Measurements from ENCODE around the gene GEMIN7.

Gene GEMIN7

GRCh38 chr19:45128146-45128545, 49.1 kb downstream of the GEMIN7 start:
- no peak for TF ChIP-seq CTCF (IDR thresholded peaks at IDR 0.05; ENCODE audit: low read depth, low read length, missing control alignments)
- no peak for DNase-seq (ENCODE audit: extremely low read depth, low read depth)
- no peak overlapping the region for H3K4me3 ChIP-seq (replicated peaks; ENCODE audit: low read depth, low read length)

GRCh38 chr19:45128806-45129205, 49.7 kb downstream of the GEMIN7 start:
- H3K4me3 ChIP-seq (replicated peaks; ENCODE audit: low read depth, low read length) = no peak overlapping the region
- no peak for DNase-seq (ENCODE audit: extremely low read depth, low read depth)
- no peak for TF ChIP-seq CTCF (IDR thresholded peaks at IDR 0.05; ENCODE audit: low read depth, low read length, missing control alignments)

- no peak for TF ChIP-seq CTCF (IDR thresholded peaks at IDR 0.05; ENCODE audit: low read depth, low read length, missing control alignments)
- no peak overlapping the region for H3K4me3 ChIP-seq (replicated peaks; ENCODE audit: low read depth, low read length)
- no peak for DNase-seq (ENCODE audit: extremely low read depth, low read depth)
Measured at GRCh38 chr19:45130236-45130635, 51.2 kb downstream of the GEMIN7 start.

GRCh38 chr19:45130888-45131615, 52.0 kb downstream of the GEMIN7 start:
- no peak for DNase-seq (ENCODE audit: extremely low read depth, low read depth)
- no peak overlapping the region for H3K4me3 ChIP-seq (replicated peaks; ENCODE audit: low read depth, low read length)
- TF ChIP-seq CTCF (IDR thresholded peaks at IDR 0.05; ENCODE audit: low read depth, low read length, missing control alignments) = peak; percentile 31

- no peak for DNase-seq (ENCODE audit: extremely low read depth, low read depth)
- TF ChIP-seq CTCF (IDR thresholded peaks at IDR 0.05; ENCODE audit: low read depth, low read length, missing control alignments) = no peak
- H3K4me3 ChIP-seq (replicated peaks; ENCODE audit: low read depth, low read length) = no peak overlapping the region
Measured at GRCh38 chr19:45133661-45134060, 54.6 kb downstream of the GEMIN7 start.

GRCh38 chr19:45135176-45135885, 56.3 kb downstream of the GEMIN7 start:
- no peak overlapping the region for H3K4me3 ChIP-seq (replicated peaks; ENCODE audit: low read depth, low read length)
- DNase-seq (ENCODE audit: extremely low read depth, low read depth) = no peak
- TF ChIP-seq CTCF (IDR thresholded peaks at IDR 0.05; ENCODE audit: low read depth, low read length, missing control alignments) = no peak
